Posterior vena cava (tissue), 2 donors: Measurements from ENCODE around the gene NATD1. TPM values are rescaled to one million over a fixed set of nuclear protein-coding genes. Genes with fewer than 3 reads are reported as not detected.

ENCODE experiments used
- DNase-seq: peaks from one replicate; pipeline ENCODE4 v3.0.0-alpha.2; 2020; ENCODE audit warnings: low spot score
- intact Hi-C, 2 donors: fragments of 100-400 bp; cut with DNase I; formaldehyde crosslinking; loops; one replicate each; pipeline versions ENCODE4 v1.14.1 to v1.14.2; 2022 to 2023
- long read RNA-seq, 2 donors: library from polyadenylated mRNA; unstranded; transcript quantifications; one replicate each; pipeline ENCODE4 v2.0.0, GENCODE V29; 2020 to 2021
- total RNA-seq, 2 donors: library from RNA; stranded (reverse); fragmentation: NEBNext Ultra II Directional; extraction: Animal tissue kit (Norgen Biotek cat#: 25700); gene quantifications; one replicate each; pipeline ENCODE4 v1.2.1, GENCODE V29; 2021
- donor health status: DM: yes; HTN: yes; CAD: no.
- donor health status: DM: yes; HTN: yes; CAD: no.

NATD1 gene, protein sequence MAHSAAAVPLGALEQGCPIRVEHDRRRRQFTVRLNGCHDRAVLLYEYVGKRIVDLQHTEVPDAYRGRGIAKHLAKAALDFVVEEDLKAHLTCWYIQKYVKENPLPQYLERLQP
- 1 to 10 TPM; 7.8 to 8.8 TPM for total RNA-seq
- long read RNA-seq, donor 1, partial matches to known transcripts = 0 of 10 reads
- long read RNA-seq, donor 1, other reads (novel, unspliced or antisense) = 10 of 10 reads
- long read RNA-seq, donor 2, partial matches to known transcripts = 0 of 7 reads
- long read RNA-seq, donor 2, other reads (novel, unspliced or antisense) = 7 of 7 reads

- intact Hi-C loops = loop anchor here in 1 of 2 donors (10.0 kb wide), 1 partner anchor 108 kb away; no protein-coding TSS in a partner anchor
- peak; percentile 96 for DNase-seq
Measured at GRCh38 chr17:21252796-21253645, at the start of gene NATD1. NATD1 (minus strand) TSS chr17:21253410; CDS start chr17:21253264, 146 bp downstream.

DNA sequence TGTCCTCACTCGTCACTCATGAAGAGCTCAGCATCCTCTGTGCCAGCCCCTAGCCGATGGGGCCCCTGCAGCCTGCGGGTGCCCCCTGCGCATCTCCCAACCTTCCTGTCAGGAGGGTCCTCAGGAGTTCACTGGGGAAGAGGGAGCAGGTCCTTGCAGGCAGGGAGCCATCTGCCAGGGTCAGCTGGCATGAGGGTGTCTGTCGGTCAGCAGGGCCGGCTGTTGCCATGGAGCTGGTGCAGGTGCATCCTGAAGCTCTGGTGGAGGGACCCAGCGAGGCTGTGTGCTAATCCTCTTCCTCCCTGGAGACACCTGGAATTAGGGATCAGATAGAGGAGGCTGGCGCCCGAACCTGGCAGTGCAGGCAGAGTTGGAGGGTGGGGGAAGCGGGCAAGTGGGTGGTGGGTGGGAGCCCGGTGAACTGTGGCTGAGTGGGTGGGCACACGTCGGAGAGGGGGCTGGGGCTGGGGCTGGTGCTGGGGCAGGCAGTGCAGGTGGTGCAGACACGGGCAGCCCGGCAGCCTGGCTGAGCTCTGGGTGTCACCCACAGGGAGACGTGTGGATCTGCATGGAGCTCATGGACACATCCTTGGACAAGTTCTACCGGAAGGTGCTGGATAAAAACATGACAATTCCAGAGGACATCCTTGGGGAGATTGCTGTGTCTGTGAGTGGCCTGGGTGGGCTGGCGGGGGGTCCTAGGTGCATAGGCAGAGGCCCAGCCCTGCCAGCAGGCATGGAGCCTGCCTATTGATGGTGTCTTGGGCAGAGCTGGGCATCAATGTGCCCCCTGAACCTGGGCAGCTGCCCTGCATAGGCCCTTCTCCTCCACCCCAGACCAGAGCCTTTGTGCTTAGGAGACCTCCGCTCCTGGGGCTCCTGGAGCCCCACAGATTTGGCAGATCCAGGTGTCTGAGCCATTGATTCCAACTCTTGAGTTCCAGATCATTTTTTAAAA is 48.7 kb upstream of the NATD1 start:
- intact Hi-C loops = no loop called here
- DNase-seq = peak; percentile 78

DNA sequence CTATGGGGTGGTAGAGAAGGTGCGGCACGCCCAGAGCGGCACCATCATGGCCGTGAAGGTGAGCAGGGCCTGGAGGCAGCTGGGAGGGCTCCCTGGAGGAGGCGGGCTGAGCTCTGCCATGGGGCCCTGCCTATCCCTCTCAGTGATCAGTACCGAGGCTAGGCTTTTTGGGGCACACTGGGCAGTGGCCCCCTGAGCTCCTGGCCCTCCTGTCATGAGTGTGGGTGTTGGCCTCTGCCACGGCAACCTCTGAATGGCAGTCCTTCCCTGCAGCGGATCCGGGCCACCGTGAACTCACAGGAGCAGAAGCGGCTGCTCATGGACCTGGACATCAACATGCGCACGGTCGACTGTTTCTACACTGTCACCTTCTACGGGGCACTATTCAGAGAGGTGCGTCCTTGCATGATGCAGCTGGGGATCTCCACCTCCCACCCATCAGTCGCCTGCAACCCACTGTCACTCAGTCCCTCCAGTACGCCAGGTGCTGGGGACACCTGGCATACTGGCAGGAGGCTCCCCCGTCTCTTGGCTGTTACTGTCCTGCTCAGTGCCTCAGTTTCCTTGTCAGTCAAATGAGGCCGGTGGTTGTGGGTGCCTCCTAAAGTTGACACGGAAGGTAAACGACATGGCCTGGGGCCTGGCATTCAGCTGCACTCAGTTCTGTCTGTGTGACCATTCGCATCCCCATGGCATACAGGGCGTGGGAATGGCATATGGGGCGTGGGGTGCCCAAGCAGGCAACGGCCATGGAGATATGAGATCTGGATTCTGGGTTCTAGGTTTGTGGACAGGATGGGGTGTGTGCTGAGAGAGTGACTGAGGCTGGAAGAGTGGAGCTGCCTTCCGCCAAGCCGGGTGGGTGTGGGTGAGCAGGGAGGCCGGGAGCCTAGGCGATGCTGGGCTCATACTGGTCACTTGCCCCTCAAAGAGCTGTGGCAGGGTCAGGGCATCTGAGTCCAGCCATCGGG is 47.7 kb upstream of the NATD1 start:
- intact Hi-C loops = no loop called here
- peak; percentile 80 for DNase-seq

- intact Hi-C loops = no loop called here
Measured at GRCh38 chr17:21299981-21300600, 46.9 kb upstream of the NATD1 start.

GRCh38 chr17:21298983-21299519 is 45.8 kb upstream of the NATD1 start:
- no peak for DNase-seq
- intact Hi-C loops = no loop called here

More at GRCh38 chr17:21299981-21300600, 46.9 kb upstream of the NATD1 start:
- no peak for DNase-seq

DNA sequence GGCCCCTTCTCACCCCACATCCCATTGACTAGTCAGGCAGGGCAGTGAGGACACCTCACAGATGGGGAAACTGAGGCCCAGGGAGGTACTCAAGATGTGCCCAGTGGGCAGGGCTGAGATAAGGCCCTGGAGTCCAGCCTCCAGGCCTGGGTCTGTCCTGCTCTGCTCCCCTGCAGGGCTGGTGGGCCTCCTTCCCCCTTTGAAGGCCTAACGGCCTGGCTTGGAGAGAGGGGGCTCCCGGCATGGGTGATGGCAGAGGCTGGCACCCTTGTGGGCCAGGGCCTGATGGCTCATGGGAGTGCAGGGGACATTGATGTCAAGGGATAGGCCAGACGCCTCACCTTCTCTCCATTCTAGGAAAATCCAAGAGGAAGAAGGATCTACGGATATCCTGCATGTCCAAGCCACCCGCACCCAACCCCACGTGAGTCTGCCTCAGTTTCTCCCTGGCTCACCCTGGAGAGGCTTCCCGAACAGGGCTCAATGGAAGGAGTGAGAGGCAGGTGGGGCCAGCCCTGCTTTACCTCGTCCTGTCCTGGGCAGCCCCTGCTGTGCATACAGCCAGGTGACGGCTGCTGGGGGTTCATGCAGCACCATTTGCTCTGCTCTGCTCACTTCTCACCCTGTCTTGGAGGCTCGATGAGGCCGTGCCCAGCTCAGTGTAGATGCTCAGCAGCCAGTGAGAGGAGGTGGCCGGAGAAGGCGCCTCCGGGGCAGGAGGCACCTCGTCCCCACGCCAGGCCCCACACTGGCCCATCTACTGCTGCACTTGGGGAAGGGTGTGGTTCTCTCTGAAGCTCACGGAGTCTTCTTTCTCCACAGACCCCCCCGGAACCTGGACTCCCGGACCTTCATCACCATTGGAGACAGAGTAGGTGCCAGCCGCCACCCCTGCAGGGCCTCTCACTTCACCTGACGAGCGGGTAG is 45.1 kb upstream of the NATD1 start:
- no peak for DNase-seq
- intact Hi-C loops = no loop called here

DNA sequence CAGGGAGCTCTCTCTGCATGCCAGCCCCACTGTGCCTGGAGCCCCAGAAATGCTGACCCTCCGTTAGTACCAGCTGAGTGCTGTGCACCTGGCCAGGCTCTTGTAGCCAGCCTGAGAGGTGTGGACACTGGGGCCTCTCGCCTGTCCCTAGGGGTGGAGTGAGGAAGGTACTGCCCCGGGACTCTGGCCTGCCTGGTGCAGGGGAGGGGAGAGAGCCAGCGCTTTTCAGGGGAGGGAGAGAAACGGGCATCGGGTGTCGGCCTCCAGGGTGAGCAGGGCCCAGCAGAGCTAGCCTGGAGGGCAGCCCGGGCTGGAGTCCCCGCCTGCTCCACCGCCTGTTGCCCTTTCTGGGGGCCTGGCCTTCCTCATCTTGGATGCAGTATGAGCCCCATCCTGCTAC is 44.4 kb upstream of the NATD1 start:
- intact Hi-C loops = no loop called here

GRCh38 chr17:21297026-21297520 is 43.9 kb upstream of the NATD1 start:
- DNase-seq = peak; percentile 85
- intact Hi-C loops = no loop called here

More for the DNA sequence above, 44.4 kb upstream of the NATD1 start:
- DNase-seq = no peak

DNA sequence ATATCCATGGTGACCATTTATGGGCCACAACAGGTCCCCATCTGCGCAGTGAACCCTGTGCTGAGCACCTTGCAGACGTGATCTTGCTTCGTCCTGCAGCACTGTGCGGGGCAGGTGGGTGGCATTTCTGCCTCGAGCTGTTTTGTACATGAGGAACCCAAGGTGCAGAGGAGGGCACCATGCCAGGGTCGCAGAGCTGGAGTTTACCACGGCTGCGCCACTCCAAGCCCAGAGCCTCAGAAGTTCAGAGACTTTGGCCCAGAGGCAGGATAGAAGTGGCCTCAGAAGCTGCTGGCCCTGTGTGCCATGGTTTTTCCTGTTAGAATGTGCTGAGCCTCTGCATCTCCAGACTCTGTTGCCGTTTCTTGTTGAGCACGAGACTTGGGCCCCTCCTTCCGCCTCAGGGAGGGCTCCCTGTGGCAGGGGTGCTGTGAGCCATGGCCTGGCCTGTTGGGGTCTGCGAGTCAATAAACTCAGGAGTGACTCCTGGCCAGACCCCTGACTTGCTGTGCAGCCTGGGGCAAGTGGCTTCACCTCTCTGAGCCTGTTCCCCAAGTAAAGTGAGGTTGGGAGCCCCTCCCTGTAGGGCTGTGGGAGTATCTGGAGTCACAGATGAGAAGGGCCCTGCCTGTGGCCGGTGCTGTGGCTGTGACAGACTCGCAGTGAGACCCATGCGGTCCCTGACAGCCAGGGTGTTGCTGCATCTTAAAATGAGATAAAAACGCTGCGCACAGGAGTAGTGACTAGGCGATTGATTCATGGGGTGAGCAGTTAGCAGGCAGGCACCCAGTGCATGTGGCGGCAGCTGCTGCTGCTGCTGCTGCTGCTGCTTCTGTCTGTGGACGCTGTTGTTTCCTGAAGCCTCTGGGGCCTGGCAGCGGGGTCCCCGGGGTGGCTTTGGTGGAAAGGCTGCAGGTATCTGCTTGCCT is 43.2 kb upstream of the NATD1 start:
- no peak for DNase-seq
- intact Hi-C loops = no loop called here

DNA sequence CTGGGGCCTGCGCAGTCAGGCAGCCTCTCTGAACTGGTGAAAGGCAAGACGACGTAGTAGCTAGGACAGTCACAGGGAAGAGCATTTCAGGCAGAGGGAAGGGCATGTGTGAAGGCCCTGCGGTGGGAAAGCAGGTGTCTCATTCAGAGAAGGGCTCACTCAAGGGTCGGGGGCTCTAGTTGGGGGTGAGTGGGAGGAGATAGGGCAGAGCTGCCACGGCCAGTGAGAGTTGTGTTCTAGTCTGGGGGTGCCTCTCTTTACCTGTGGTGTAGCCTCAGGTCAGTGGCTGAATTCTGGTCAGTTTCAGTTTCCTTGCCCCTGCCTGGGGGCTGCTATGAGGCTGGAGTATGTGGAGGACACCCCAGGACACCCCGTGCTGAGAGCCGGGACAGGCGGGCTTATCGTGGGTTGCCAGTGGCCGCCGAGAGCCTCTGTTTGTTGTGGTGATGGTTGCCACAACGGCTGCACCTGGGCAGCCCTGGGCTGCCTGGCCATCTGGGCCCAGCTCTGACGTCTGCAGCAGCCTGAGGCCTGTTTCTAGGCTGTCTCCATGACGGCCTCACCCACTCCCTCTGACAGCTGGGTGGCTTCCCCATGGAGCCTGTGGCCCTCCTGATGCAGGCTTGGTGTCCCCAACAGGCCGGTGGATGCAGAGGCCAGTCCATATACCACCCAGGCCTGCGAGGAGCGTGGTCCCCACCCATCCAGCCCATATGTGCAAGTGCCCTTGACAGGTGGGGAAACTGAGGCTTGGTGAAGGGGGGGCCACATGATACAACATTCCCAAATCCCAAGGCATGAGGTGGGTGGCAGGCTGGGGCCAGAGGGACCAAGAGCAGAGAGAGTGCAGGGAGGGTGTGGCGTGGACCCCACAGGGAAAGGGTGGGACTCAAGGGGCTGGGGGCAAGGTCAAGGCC is 42.1 kb upstream of the NATD1 start:
- no peak for DNase-seq
- intact Hi-C loops = no loop called here

DNA sequence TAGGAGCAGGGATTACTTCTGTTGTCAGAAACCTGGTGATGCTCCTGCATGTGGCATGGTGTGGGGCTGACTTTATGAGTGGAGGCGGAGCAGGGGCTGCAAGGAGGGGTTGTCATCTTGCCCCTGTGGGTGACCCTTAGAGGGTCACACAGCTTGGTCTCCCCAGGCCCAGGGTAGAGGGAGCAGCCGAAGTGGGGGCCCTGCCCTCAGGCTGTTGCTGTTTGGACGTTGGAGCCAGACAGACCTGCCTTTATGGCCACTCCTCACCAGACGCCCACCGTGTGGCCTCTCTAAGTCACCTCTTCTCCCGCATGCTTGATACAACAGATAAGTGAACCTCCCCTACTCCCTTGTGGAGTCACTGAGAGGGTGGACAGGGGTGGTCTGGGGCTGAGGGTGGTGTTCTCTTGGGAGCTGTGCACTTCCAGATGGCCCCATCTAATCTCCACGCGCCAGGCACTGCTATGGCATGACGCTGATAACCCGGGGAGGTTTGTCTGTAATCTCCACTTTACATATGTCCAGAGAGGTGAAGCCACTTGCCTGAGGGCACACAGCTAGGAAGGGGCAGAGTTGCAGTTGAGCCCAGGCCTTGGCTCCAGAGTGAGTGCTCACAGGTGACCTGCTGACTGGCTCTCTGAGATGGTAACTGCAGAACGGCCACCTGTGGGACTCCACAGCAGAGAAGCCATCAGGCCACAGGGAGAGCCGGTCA is 41.3 kb upstream of the NATD1 start:
- intact Hi-C loops = no loop called here

GRCh38 chr17:21293831-21294210 is 40.6 kb upstream of the NATD1 start:
- no peak for DNase-seq
- intact Hi-C loops = no loop called here

More for the DNA sequence above, 41.3 kb upstream of the NATD1 start:
- DNase-seq = no peak
